Endothelial cell of umbilical vein (primary cell): ENCODE measurements around the gene ZBTB12. TPM values are rescaled to one million over a fixed set of nuclear protein-coding genes. Genes with fewer than 3 reads are reported as not detected.

Experiments used
- BruUV-seq: library from RNA; stranded (reverse); fragments of 400-500 nt; replicated peaks from 2 replicates; lab custom pipeline; 2021; lab: Mats Ljungman, UMichigan
- CTCF ChIA-PET: fragments of 300-600, 350-600 bp; sonication (Branson Sonifier 250); formaldehyde crosslinking; loops from one replicate; lab custom pipeline; 2021; ENCODE audit warnings: antibody characterized with exemption, inconsistent platforms; lab: Charles Lee
- POLR2A ChIA-PET: fragments of 300-600, 350-600 bp; sonication (Branson Sonifier 250); formaldehyde crosslinking; loops from one replicate; lab custom pipeline; 2021; ENCODE audit warnings: antibody characterized with exemption, inconsistent platforms; lab: Charles Lee
- DNase-seq: peaks from one replicate; pipeline ENCODE4 v3.0.0-alpha.2; 2011; ENCODE audit warnings: low read depth, low spot score
- FAIRE-seq: peaks from 2 replicates; lab custom pipeline; 2011; peaks lifted over from hg19 to GRCh38; lab: Jason Lieb, UNC
- H2AFZ ChIP-seq: 2 replicates; pipeline ENCODE4 v1.6.0; 2012; ENCODE audit warnings: low read depth, low read length, control low read depth, inconsistent platforms
- H3K27ac ChIP-seq: 2 replicates; pipeline ENCODE4 v1.5.1; 2011; ENCODE audit warnings: low read depth, mild to moderate bottlenecking, control low read depth, low read length, moderate library complexity; ENCODE audit not compliant: insufficient read depth
- H3K27me3 ChIP-seq, 2 experiments: 2 replicates each; pipeline versions ENCODE4 v1.6.0 to v1.6.1; 2011; ENCODE audit warnings: low read length in 2 of 2, mixed read lengths in 1 of 2; ENCODE audit not compliant: control insufficient read depth in 2 of 2, insufficient read depth in 2 of 2
- H3K36me3 ChIP-seq, 2 experiments: 2 replicates in 1 of 2; 3 replicates in 1 of 2; pipeline ENCODE4 v1.5.1; 2011; ENCODE audit warnings: low read length in 2 of 2, mild to moderate bottlenecking in 1 of 2, moderate library complexity in 1 of 2; ENCODE audit not compliant: control insufficient read depth in 2 of 2, insufficient read depth in 2 of 2; ENCODE audit errors: extremely low read depth in 1 of 2
- H3K4me1 ChIP-seq: 3 replicates; pipeline ENCODE4 v1.5.1; 2011; ENCODE audit warnings: mild to moderate bottlenecking, low read length; ENCODE audit not compliant: control insufficient read depth, insufficient read depth; ENCODE audit errors: extremely low read depth
- H3K4me2 ChIP-seq: 2 replicates; pipeline ENCODE4 v1.6.1; 2011; ENCODE audit warnings: low read length, control low read depth, mixed read lengths; ENCODE audit not compliant: insufficient read depth
- H3K4me3 ChIP-seq, 3 experiments: fragments of 200-600 bp in 1 of 3; sonication (generic), shearing (Covaris generic) in 1 of 3; replicated peaks in 1 of 3; 2 replicates each; pipeline ENCODE4 v1.5.1; 2011 to 2016; ENCODE audit warnings: control low read depth in 3 of 3, low read length in 3 of 3, mild to moderate bottlenecking in 2 of 3, inconsistent platforms in 1 of 3, low read depth in 1 of 3, moderate library complexity in 1 of 3; ENCODE audit not compliant: insufficient read depth in 1 of 3
- H3K79me2 ChIP-seq: 2 replicates; pipeline ENCODE4 v1.6.0; 2012; ENCODE audit warnings: low read length, inconsistent platforms; ENCODE audit not compliant: control insufficient read depth, insufficient read depth
- H3K9ac ChIP-seq: replicated peaks from 2 replicates; pipeline ENCODE3; 2011; ENCODE audit warnings: low read length, control low read depth; ENCODE audit not compliant: insufficient read depth; ENCODE audit errors: extremely low read depth
- H3K9me1 ChIP-seq: replicated peaks from 3 replicates; pipeline ENCODE4 v1.6.0; 2011; ENCODE audit warnings: mild to moderate bottlenecking, low read length; ENCODE audit not compliant: control insufficient read depth, insufficient read depth; ENCODE audit errors: extremely low read depth
- H3K9me3 ChIP-seq: replicated peaks from 2 replicates; pipeline ENCODE4 v1.5.1; 2012; ENCODE audit warnings: low read length, inconsistent platforms; ENCODE audit not compliant: control insufficient read depth, insufficient read depth
- H4K20me1 ChIP-seq: replicated peaks from 2 replicates; pipeline ENCODE3; 2011; ENCODE audit warnings: mild to moderate bottlenecking, low read length; ENCODE audit not compliant: control insufficient read depth, insufficient read depth; ENCODE audit errors: extremely low read depth
- EZH2 ChIP-seq: IDR thresholded peaks from 2 replicates; pipeline ENCODE4 v1.6.1; 2012; ENCODE audit warnings: borderline replicate concordance, low read depth, mild to moderate bottlenecking, moderate library complexity, low read length, inconsistent platforms; ENCODE audit not compliant: severe bottlenecking
- FOS ChIP-seq: IDR thresholded peaks from 2 replicates; pipeline ENCODE4 v1.6.1; 2011; ENCODE audit warnings: mild to moderate bottlenecking, low read length, moderate library complexity, borderline replicate concordance; ENCODE audit not compliant: insufficient read depth
- GATA2 ChIP-seq: IDR thresholded peaks from 2 replicates; pipeline ENCODE4 v1.7.0; 2011; ENCODE audit warnings: low read depth, mild to moderate bottlenecking, moderate library complexity, mixed read lengths, low read length; ENCODE audit not compliant: insufficient read length, insufficient read depth
- MYC ChIP-seq: IDR thresholded peaks from one replicate; pipeline ENCODE4 v1.6.1; 2011; ENCODE audit warnings: mild to moderate bottlenecking, low read depth, low read length
- POLR2A ChIP-seq: IDR thresholded peaks from 2 replicates; pipeline ENCODE4 v1.6.1; 2012; ENCODE audit warnings: low read depth, mild to moderate bottlenecking, control low read depth, low read length
- POLR2AphosphoS5 ChIP-seq: IDR thresholded peaks from 2 replicates; pipeline ENCODE4 v1.6.1; 2012; ENCODE audit warnings: low read depth, mild to moderate bottlenecking, control low read depth, low read length, moderate library complexity; ENCODE audit not compliant: insufficient read depth
- dilution Hi-C: fragments of 300-500 bp; cut with MboI; formaldehyde crosslinking; loops from one replicate; pipeline ENCODE4 v1.15.0; 2019; ENCODE audit warnings: low sequenced_read_pairs; ENCODE audit not compliant: extremely low pct_ligation_motif_present
- intact Hi-C: fragments of 100-400 bp; cut with micrococcal nuclease; formaldehyde crosslinking; loops from one replicate; pipeline ENCODE4 v1.10.0; 2022
- polyA plus RNA-seq, 4 experiments: library from polyadenylated mRNA; depleted of rRNA in 3 of 4; stranded (reverse) in 3 of 4; unstranded in 1 of 4; fragments of >200 nt; gene quantifications; 2 replicates each; pipeline versions ENCODE4 v1.2.1 to v1.2.3, GENCODE V29; 2011 to 2012; ENCODE audit warnings: missing spikeins in 1 of 4
- total RNA-seq: library from RNA; stranded (reverse); gene quantifications from 2 replicates; pipeline ENCODE4 v1.2.3, GENCODE V29; 2021
- TF ChIP-seq, protein P1 (sequence below): IDR thresholded peaks from 2 replicates; pipeline ENCODE4 v1.6.1; 2011; ENCODE audit not compliant: insufficient read depth, insufficient read length
- TF ChIP-seq, protein P2 (sequence below), 2 donors: IDR thresholded peaks; 1 replicate in 1 of 2; 2 replicates in 1 of 2; pipeline ENCODE4 v1.5.1; 2011; ENCODE audit warnings: low read length in 2 of 2, mild to moderate bottlenecking in 2 of 2, moderate library complexity in 2 of 2, control low read depth in 1 of 2, inconsistent platforms in 1 of 2, low read depth in 1 of 2; ENCODE audit not compliant: insufficient read depth in 1 of 2; ENCODE audit errors: extremely low read depth in 1 of 2

The ZBTB12 gene
- total and polyA plus RNA-seq, 2 donors (not counting 3 experiments of a cell fraction or from before 2014, with no cell fraction given) = 2.9 to 4.9 TPM

DNA sequence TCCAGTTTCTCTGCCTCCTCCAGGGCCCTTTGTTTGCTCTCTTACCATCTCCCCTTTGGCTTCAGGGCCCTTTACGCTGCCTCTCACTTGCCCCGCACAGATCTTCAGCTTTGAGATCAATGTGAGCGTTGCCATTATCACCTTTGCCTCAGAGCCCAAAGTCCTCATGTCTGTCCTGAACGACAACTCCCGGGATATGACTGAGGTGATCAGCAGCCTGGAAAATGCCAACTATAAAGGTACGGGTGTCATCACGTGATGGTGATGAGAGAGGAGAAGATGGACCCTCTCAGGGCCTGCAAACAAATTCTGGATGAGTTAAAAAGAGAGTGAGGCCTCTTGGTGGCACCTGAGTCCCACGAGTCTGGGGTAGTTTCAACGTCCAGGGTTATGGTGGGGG is 33.9 kb upstream of the ZBTB12 start:
- H3K9me3 ChIP-seq = no peaks in the 10 kb centered on the region
- BruUV-seq = no TSS peak
- DNase-seq (no peak), FAIRE-seq (no peak)
- H2AFZ ChIP-seq = no peak overlapping the region
- peaks cover 0 to under 1% of the 10 kb centered on the region in 2 experiments for H3K27me3 ChIP-seq
- H3K4me3 ChIP-seq = no peak overlapping the region
- no peaks in the 10 kb centered on the region for H3K9me1 ChIP-seq
- no peak overlapping the region for H3K27ac ChIP-seq
- CTCF ChIA-PET = interaction anchor here (1.1 kb wide), 1 partner anchor 17 kb away, joined by 3 read pairs; no protein-coding TSS in a partner anchor
- POLR2A ChIA-PET = no interaction called here
- TF ChIP-seq MYC (no peak), FOS (no peak), GATA2 (no peak), POLR2AphosphoS5 (no peak), EZH2 (no peak), POLR2A (no peak)
- TF ChIP-seq, protein P1, sequence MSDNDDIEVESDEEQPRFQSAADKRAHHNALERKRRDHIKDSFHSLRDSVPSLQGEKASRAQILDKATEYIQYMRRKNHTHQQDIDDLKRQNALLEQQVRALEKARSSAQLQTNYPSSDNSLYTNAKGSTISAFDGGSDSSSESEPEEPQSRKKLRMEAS = no peak
- TF ChIP-seq, protein P2, sequence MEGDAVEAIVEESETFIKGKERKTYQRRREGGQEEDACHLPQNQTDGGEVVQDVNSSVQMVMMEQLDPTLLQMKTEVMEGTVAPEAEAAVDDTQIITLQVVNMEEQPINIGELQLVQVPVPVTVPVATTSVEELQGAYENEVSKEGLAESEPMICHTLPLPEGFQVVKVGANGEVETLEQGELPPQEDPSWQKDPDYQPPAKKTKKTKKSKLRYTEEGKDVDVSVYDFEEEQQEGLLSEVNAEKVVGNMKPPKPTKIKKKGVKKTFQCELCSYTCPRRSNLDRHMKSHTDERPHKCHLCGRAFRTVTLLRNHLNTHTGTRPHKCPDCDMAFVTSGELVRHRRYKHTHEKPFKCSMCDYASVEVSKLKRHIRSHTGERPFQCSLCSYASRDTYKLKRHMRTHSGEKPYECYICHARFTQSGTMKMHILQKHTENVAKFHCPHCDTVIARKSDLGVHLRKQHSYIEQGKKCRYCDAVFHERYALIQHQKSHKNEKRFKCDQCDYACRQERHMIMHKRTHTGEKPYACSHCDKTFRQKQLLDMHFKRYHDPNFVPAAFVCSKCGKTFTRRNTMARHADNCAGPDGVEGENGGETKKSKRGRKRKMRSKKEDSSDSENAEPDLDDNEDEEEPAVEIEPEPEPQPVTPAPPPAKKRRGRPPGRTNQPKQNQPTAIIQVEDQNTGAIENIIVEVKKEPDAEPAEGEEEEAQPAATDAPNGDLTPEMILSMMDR (IDR thresholded peaks at IDR 0.05; ENCODE audit: extremely low read depth in 1 of 2, insufficient read depth in 1 of 2, low read depth in 1 of 2, low read length in 2 of 2) = no peak
- H3K36me3 ChIP-seq = no peaks in the 10 kb centered on the region
- H3K4me1 ChIP-seq = no peaks in the 10 kb centered on the region
- no peak overlapping the region for H3K4me2 ChIP-seq
- dilution Hi-C loops (no loop called here), intact Hi-C loops (no loop called here)
- no peak overlapping the region for H3K9ac ChIP-seq
- no peaks in the 10 kb centered on the region for H3K79me2 ChIP-seq
- no peaks in the 10 kb centered on the region for H4K20me1 ChIP-seq
